H1 (cell line): ENCODE measurements around the gene ITM2A. TPM values are rescaled to one million over a fixed set of nuclear protein-coding genes. Genes with fewer than 3 reads are reported as not detected.

ENCODE experiments used
- CTCF ChIA-PET: fragments of 300-600 bp; sonication (Branson Sonifier 250); formaldehyde crosslinking; loops from one replicate; lab custom pipeline; 2021; ENCODE audit not compliant: partially characterized antibody; lab: Charles Lee
- POLR2A ChIA-PET: fragments of 300-600 bp; sonication (Branson Sonifier 250); formaldehyde crosslinking; loops from one replicate; lab custom pipeline; 2021; ENCODE audit warnings: inconsistent platforms; ENCODE audit not compliant: partially characterized antibody; lab: Charles Lee
- DNase-seq, 2 experiments: peaks; one replicate each; pipeline versions ENCODE4 v3.0.0 to v3.0.0-alpha.2; 2010 to 2022; ENCODE audit warnings: low spot score in 2 of 2, low read depth in 1 of 2, mixed read lengths in 1 of 2
- FAIRE-seq: peaks from 2 replicates; lab custom pipeline; 2011; peaks lifted over from hg19 to GRCh38; lab: Jason Lieb, UNC
- H2AFZ ChIP-seq: 2 replicates; pipeline ENCODE4 v1.8.1; 2012; ENCODE audit warnings: low read length, inconsistent platforms
- H2AK5ac ChIP-seq: 2 replicates; pipeline ENCODE4 v1.6.1; 2013; ENCODE audit warnings: low read depth, low read length
- H2BK120ac ChIP-seq: replicated peaks from 2 replicates; pipeline ENCODE3; 2013; ENCODE audit warnings: low read depth, low read length, inconsistent platforms
- H2BK12ac ChIP-seq: 2 replicates; pipeline ENCODE4 v1.6.1; 2013; ENCODE audit warnings: low read depth, low read length
- H2BK15ac ChIP-seq: 2 replicates; pipeline ENCODE4 v1.6.1; 2013; ENCODE audit warnings: low read length
- H2BK20ac ChIP-seq: 2 replicates; pipeline ENCODE4 v1.6.1; 2013; ENCODE audit warnings: low read length
- H2BK5ac ChIP-seq: 2 replicates; pipeline ENCODE4 v1.6.1; 2013; ENCODE audit warnings: low read depth, low read length
- H3K14ac ChIP-seq: 2 replicates; pipeline ENCODE4 v1.6.1; 2013; ENCODE audit warnings: inconsistent platforms; ENCODE audit not compliant: insufficient read length
- H3K18ac ChIP-seq: 2 replicates; pipeline ENCODE4 v1.6.1; 2013; ENCODE audit warnings: low read length; ENCODE audit errors: extremely low read depth
- H3K23ac ChIP-seq: 2 replicates; pipeline ENCODE4 v1.6.1; 2013; ENCODE audit warnings: inconsistent platforms; ENCODE audit not compliant: insufficient read length
- H3K23me2 ChIP-seq: 2 replicates; pipeline ENCODE4 v1.6.1; 2013; ENCODE audit warnings: low read depth, low read length
- H3K27ac ChIP-seq: 2 replicates; pipeline ENCODE4 v1.6.1; 2011; ENCODE audit warnings: low read depth, low read length, inconsistent platforms
- H3K27me3 ChIP-seq, 4 experiments: replicated peaks in 1 of 4; 1 replicate in 1 of 4; 2 replicates in 3 of 4; pipeline versions ENCODE4 v1.6.1 to v1.8.1; 2011 to 2013; ENCODE audit warnings: low read length in 3 of 4, mild to moderate bottlenecking in 3 of 4, inconsistent platforms in 2 of 4, mixed read lengths in 2 of 4, moderate library complexity in 1 of 4; ENCODE audit not compliant: control insufficient read depth in 3 of 4, insufficient read depth in 3 of 4; ENCODE audit errors: extremely low read depth in 1 of 4
- H3K36me3 ChIP-seq, 4 experiments: 2 replicates each; pipeline versions ENCODE4 v1.6.1 to v1.8.1; 2011 to 2013; ENCODE audit warnings: mild to moderate bottlenecking in 4 of 4, low read length in 3 of 4, moderate library complexity in 2 of 4, control low read depth in 1 of 4, inconsistent platforms in 1 of 4; ENCODE audit not compliant: insufficient read depth in 4 of 4, control insufficient read depth in 2 of 4
- H3K4ac ChIP-seq: replicated peaks from 2 replicates; pipeline ENCODE3; 2013; ENCODE audit warnings: low read length, low read depth, mixed read lengths, inconsistent platforms; ENCODE audit not compliant: insufficient read length
- H3K4me1 ChIP-seq, 4 experiments: replicated peaks in 1 of 4; 1 replicate in 1 of 4; 2 replicates in 3 of 4; pipeline versions ENCODE4 v1.6.1 to v1.8.1; 2011 to 2013; ENCODE audit warnings: low read length in 3 of 4, inconsistent platforms in 2 of 4, mixed read lengths in 1 of 4; ENCODE audit not compliant: insufficient read depth in 4 of 4, control insufficient read depth in 3 of 4
- H3K4me2 ChIP-seq, 2 experiments: 2 replicates each; pipeline versions ENCODE4 v1.6.1 to v1.8.1; 2011 to 2013; ENCODE audit warnings: low read depth in 2 of 2, low read length in 2 of 2, control low read depth in 1 of 2, inconsistent platforms in 1 of 2, mild to moderate bottlenecking in 1 of 2; ENCODE audit not compliant: insufficient read depth in 1 of 2
- H3K4me3 ChIP-seq, 4 experiments: fragments of 200-600, 300-600 bp in 1 of 4; sonication (generic), shearing (Covaris generic), sonication (Bioruptor Twin) in 1 of 4; 2 replicates each; pipeline versions ENCODE4 v1.5.1 to v1.8.1; 2011 to 2016; ENCODE audit warnings: low read length in 4 of 4, low read depth in 3 of 4, control low read depth in 2 of 4, inconsistent platforms in 2 of 4, mild to moderate bottlenecking in 2 of 4, mixed read lengths in 1 of 4, moderate library complexity in 1 of 4; ENCODE audit not compliant: insufficient read depth in 2 of 4; ENCODE audit errors: extremely low read depth in 1 of 4
- H3K56ac ChIP-seq: replicated peaks from 2 replicates; pipeline ENCODE3; 2013; ENCODE audit warnings: low read depth, mild to moderate bottlenecking, mixed read lengths, low read length, inconsistent platforms; ENCODE audit not compliant: insufficient read length
- H3K79me1 ChIP-seq: 2 replicates; pipeline ENCODE4 v1.6.1; 2013; ENCODE audit warnings: low read depth, low read length, control low read depth
- H3K79me2 ChIP-seq, 2 experiments: 2 replicates each; pipeline versions ENCODE4 v1.6.1 to v1.8.1; 2012 to 2013; ENCODE audit warnings: low read length in 2 of 2, mild to moderate bottlenecking in 2 of 2, inconsistent platforms in 1 of 2; ENCODE audit not compliant: insufficient read depth in 2 of 2, control insufficient read depth in 1 of 2
- H3K9ac ChIP-seq, 4 experiments: replicated peaks in 1 of 4; 1 replicate in 1 of 4; 2 replicates in 3 of 4; pipeline versions ENCODE4 v1.6.1 to v1.8.1; 2011 to 2013; ENCODE audit warnings: low read depth in 3 of 4, low read length in 3 of 4, control low read depth in 2 of 4, mild to moderate bottlenecking in 2 of 4, moderate library complexity in 2 of 4, inconsistent platforms in 1 of 4; ENCODE audit errors: extremely low read depth in 1 of 4
- H3K9me3 ChIP-seq, 2 experiments: 2 replicates each; pipeline versions ENCODE4 v1.6.1 to v1.8.1; 2012 to 2013; ENCODE audit warnings: mild to moderate bottlenecking in 2 of 2, moderate library complexity in 2 of 2, control low read depth in 1 of 2, inconsistent platforms in 1 of 2, low read depth in 1 of 2, low read length in 1 of 2, mixed read lengths in 1 of 2; ENCODE audit not compliant: insufficient read depth in 2 of 2
- H4K20me1 ChIP-seq, 2 experiments: replicated peaks in 1 of 2; 2 replicates each; pipeline versions ENCODE3 to v1.8.1; 2011 to 2013; ENCODE audit warnings: inconsistent platforms in 2 of 2, low read length in 2 of 2, mild to moderate bottlenecking in 1 of 2; ENCODE audit not compliant: insufficient read depth in 2 of 2, control insufficient read depth in 1 of 2
- H4K5ac ChIP-seq: 2 replicates; pipeline ENCODE4 v1.6.1; 2013; ENCODE audit warnings: low read length, low read depth, mixed read lengths, inconsistent platforms; ENCODE audit not compliant: insufficient read length
- H4K8ac ChIP-seq: 2 replicates; pipeline ENCODE4 v1.8.0; 2013; ENCODE audit warnings: mild to moderate bottlenecking, moderate library complexity, low read length, inconsistent platforms; ENCODE audit not compliant: insufficient read depth; ENCODE audit errors: extremely low read depth
- H4K91ac ChIP-seq: replicated peaks from 2 replicates; pipeline ENCODE3; 2013; ENCODE audit warnings: low read length, mixed read lengths, inconsistent platforms; ENCODE audit not compliant: insufficient read length
- RAD21 ChIP-seq, 2 experiments: IDR thresholded peaks in 1 of 2; conservative IDR thresholded peaks in 1 of 2; 2 replicates each; pipeline ENCODE4 v1.6.1; 2011; ENCODE audit warnings: low read depth in 2 of 2, low read length in 2 of 2, improper control_type of control experiment in 1 of 2, inconsistent platforms in 1 of 2, mild to moderate bottlenecking in 1 of 2, moderate library complexity in 1 of 2
- TBP ChIP-seq: IDR thresholded peaks from 2 replicates; pipeline ENCODE4 v1.6.1; 2011; ENCODE audit warnings: low read depth, low read length, improper control_type of control experiment
- WGBS, 2 experiments: shearing (Covaris generic) in 1 of 2; methylation state at CpG; one replicate each; pipeline versions ENCODE4 v1.1.6 to v1.1.7; 2013 to 2015; ENCODE audit warnings: low lambda C conversion rate in 2 of 2, mixed read lengths in 2 of 2, inconsistent platforms in 1 of 2, low coverage in 1 of 2, missing lambda C conversion rate in 1 of 2; ENCODE audit not compliant: insufficient replicate concordance in 2 of 2, insufficient coverage in 1 of 2, insufficient read length in 1 of 2; ENCODE audit errors: extremely low coverage in 1 of 2, missing lambda C conversion rate in 1 of 2; 5-methylcytosine and 5-hydroxymethylcytosine counted together
- polyA plus RNA-seq, 7 experiments: library from polyadenylated mRNA; depleted of rRNA in 3 of 7; stranded (reverse) in 5 of 7; unstranded in 2 of 7; fragments of >200 nt in 5 of 7; fragments of 200-250 nt in 2 of 7; gene quantifications; 1 replicate in 5 of 7; 2 replicates in 1 of 7; 4 replicates in 1 of 7; pipeline versions ENCODE4 v1.2.1 to v1.2.3, GENCODE V29; 2011 to 2013; ENCODE audit warnings: missing spikeins in 2 of 7, mixed read lengths in 2 of 7
- total RNA-seq: library from RNA; stranded (reverse); fragmentation: NEBNext Ultra II Directional; extraction: Animal tissue kit (Norgen Biotek cat#: 25700); gene quantifications from 2 replicates; pipeline ENCODE4 v1.2.1, GENCODE V29; 2021

Gene ITM2A
- total and polyA plus RNA-seq, 2 of the 8 experiments (the other 6 are each of a cell fraction or from before 2014, with no cell fraction given), result 35.7 to 52.0 TPM

- CTCF ChIA-PET, result interaction anchor here (0.5 to 1.7 kb wide), 8 partner anchors 9 to 1282 kb away, joined by 3 to 4 read pairs (median 3); no protein-coding TSS in a partner anchor
- no peak for DNase-seq
- Histone ChIP-seq H3K14ac (no peak overlapping the region), H3K23me2 (no peaks in the 10 kb centered on the region), H3K79me2 (no peaks in the 10 kb centered on the region), H2BK15ac (no peak overlapping the region), H3K27me3 (no peaks in the 10 kb centered on the region), H4K91ac (no peak overlapping the region), H3K79me1 (no peaks in the 10 kb centered on the region), H3K9me3 (no peaks in the 10 kb centered on the region), H3K4me1 (no peaks in the 10 kb centered on the region), H4K8ac (no peak overlapping the region), H3K18ac (no peak overlapping the region), H3K23ac (no peak overlapping the region), H3K4me2 (no peak overlapping the region), H4K5ac (no peak overlapping the region), H2BK20ac (no peak overlapping the region), H3K36me3 (no peaks in the 10 kb centered on the region), H3K9ac (no peak overlapping the region), H3K4ac (no peak overlapping the region), H2BK5ac (no peak overlapping the region), H2AK5ac (no peak overlapping the region), H2BK120ac (no peak overlapping the region), H3K56ac (no peak overlapping the region), H2AFZ (no peak overlapping the region), H3K4me3 (no peak overlapping the region), H2BK12ac (no peak overlapping the region), H4K20me1 (no peaks in the 10 kb centered on the region), H3K27ac (no peak overlapping the region)
- POLR2A ChIA-PET, result no interaction called here
- TF ChIP-seq TBP (no peak), RAD21 (IDR thresholded peaks at IDR 0.05 in 1 of 2, conservative IDR thresholded peaks at IDR 0.05 in 1 of 2; ENCODE audit: low read depth in 2 of 2, low read length in 2 of 2) (peak; percentile 41 to 48)
- FAIRE-seq, result no peak
- WGBS, 2 experiments, result 47% methylated on average over 6 of the region's 6 CpGs; no CpG with 5 or more reads in 1 of the 2 experiments
Measured at GRCh38 chrX:79412972-79413371, 45.8 kb upstream of the ITM2A start.
